Raji (cell line): ENCODE results near the gene S100A9.

Experiments used
- POLR2A ChIP-seq: IDR thresholded peaks from 2 replicates; pipeline ENCODE4 v1.6.1; 2011; ENCODE audit warnings: low read depth, low read length, control low read depth; ENCODE audit not compliant: insufficient read depth

The S100A9 gene

GRCh38 chr1:153403421-153404085 is 45.9 kb downstream of the S100A9 start:
- no peak for TF ChIP-seq POLR2A

GRCh38 chr1:153404086-153404635 is 46.5 kb downstream of the S100A9 start:
- no peak for TF ChIP-seq POLR2A

GRCh38 chr1:153404768-153405167 is 47.1 kb downstream of the S100A9 start:
- TF ChIP-seq POLR2A: no peak
